Measurements from ENCODE around the gene TYSND1.
A peak's percentile ranks its signal among the peaks of the same experiment; 100 is the strongest.

TYSND1 gene

GRCh38 chr10:70119623-70120022 lies 26.9 kb downstream of the TYSND1 start:
- no peak for DNase-seq (ENCODE audit: insufficient read length, low spot score)
- no peak for FAIRE-seq
- TF ChIP-seq SPI1 (IDR thresholded peaks at IDR 0.05; ENCODE audit: low read depth, low read length): no peak
- no peak for TF ChIP-seq TAF1 (IDR thresholded peaks at IDR 0.05; ENCODE audit: low read depth, low read length)
- no peak for TF ChIP-seq POLR2AphosphoS5 (IDR thresholded peaks at IDR 0.05; ENCODE audit: low read depth, low read length)
- no peak for TF ChIP-seq POU2F2 (IDR thresholded peaks at IDR 0.05; ENCODE audit: low read depth, low read length)
- TF ChIP-seq PAX5 (IDR thresholded peaks at IDR 0.05; ENCODE audit: insufficient read depth, low read length, severe bottlenecking): no peak
- no peak for TF ChIP-seq POLR2A (IDR thresholded peaks at IDR 0.05; ENCODE audit: low read depth, low read length)

DNA sequence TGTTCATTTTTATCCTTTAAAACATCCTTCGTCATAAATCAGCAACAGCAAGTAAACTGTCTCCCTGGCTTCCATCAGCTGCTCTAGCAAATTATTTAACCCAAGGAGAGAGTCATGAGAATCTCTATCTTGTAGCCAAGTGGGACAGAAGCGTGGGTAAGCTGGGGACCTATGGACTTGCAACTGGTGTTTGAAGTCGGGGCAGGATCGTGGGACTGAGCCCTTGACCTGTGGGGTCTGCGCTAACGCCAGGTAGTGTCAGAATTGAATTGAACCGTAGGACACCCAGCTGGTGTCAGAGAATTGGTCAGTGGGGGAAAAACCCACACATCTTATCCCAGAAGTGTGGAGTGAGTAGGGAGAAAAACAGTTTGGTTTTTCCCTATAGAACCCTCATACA lies 27.3 kb downstream of the TYSND1 start:
- no peak for TF ChIP-seq POLR2AphosphoS5 (IDR thresholded peaks at IDR 0.05; ENCODE audit: low read depth, low read length)
- TF ChIP-seq SPI1 (IDR thresholded peaks at IDR 0.05; ENCODE audit: low read depth, low read length): no peak
- TF ChIP-seq PAX5 (IDR thresholded peaks at IDR 0.05; ENCODE audit: insufficient read depth, low read length, severe bottlenecking): no peak
- TF ChIP-seq POU2F2 (IDR thresholded peaks at IDR 0.05; ENCODE audit: low read depth, low read length): no peak
- TF ChIP-seq POLR2A (IDR thresholded peaks at IDR 0.05; ENCODE audit: low read depth, low read length): no peak
- no peak for TF ChIP-seq TAF1 (IDR thresholded peaks at IDR 0.05; ENCODE audit: low read depth, low read length)
- DNase-seq (ENCODE audit: insufficient read length, low spot score) (no peak), FAIRE-seq (no peak)

- DNase-seq (ENCODE audit: insufficient read length, low spot score) (no peak), FAIRE-seq (no peak)
- TF ChIP-seq POLR2AphosphoS5 (IDR thresholded peaks at IDR 0.05; ENCODE audit: low read depth, low read length) (no peak), PAX5 (IDR thresholded peaks at IDR 0.05; ENCODE audit: insufficient read depth, low read length, severe bottlenecking) (no peak), TAF1 (IDR thresholded peaks at IDR 0.05; ENCODE audit: low read depth, low read length) (no peak), POLR2A (IDR thresholded peaks at IDR 0.05; ENCODE audit: low read depth, low read length) (no peak), POU2F2 (IDR thresholded peaks at IDR 0.05; ENCODE audit: low read depth, low read length) (no peak), SPI1 (IDR thresholded peaks at IDR 0.05; ENCODE audit: low read depth, low read length) (no peak)
Measured at GRCh38 chr10:70118196-70118595, 28.3 kb downstream of the TYSND1 start.

GRCh38 chr10:70117646-70118045 lies 28.9 kb downstream of the TYSND1 start:
- DNase-seq (ENCODE audit: insufficient read length, low spot score) (no peak), FAIRE-seq (no peak)
- TF ChIP-seq TAF1 (IDR thresholded peaks at IDR 0.05; ENCODE audit: low read depth, low read length) (no peak), POLR2A (IDR thresholded peaks at IDR 0.05; ENCODE audit: low read depth, low read length) (no peak), POU2F2 (IDR thresholded peaks at IDR 0.05; ENCODE audit: low read depth, low read length) (no peak), SPI1 (IDR thresholded peaks at IDR 0.05; ENCODE audit: low read depth, low read length) (no peak), POLR2AphosphoS5 (IDR thresholded peaks at IDR 0.05; ENCODE audit: low read depth, low read length) (no peak), PAX5 (IDR thresholded peaks at IDR 0.05; ENCODE audit: insufficient read depth, low read length, severe bottlenecking) (no peak)

DNA sequence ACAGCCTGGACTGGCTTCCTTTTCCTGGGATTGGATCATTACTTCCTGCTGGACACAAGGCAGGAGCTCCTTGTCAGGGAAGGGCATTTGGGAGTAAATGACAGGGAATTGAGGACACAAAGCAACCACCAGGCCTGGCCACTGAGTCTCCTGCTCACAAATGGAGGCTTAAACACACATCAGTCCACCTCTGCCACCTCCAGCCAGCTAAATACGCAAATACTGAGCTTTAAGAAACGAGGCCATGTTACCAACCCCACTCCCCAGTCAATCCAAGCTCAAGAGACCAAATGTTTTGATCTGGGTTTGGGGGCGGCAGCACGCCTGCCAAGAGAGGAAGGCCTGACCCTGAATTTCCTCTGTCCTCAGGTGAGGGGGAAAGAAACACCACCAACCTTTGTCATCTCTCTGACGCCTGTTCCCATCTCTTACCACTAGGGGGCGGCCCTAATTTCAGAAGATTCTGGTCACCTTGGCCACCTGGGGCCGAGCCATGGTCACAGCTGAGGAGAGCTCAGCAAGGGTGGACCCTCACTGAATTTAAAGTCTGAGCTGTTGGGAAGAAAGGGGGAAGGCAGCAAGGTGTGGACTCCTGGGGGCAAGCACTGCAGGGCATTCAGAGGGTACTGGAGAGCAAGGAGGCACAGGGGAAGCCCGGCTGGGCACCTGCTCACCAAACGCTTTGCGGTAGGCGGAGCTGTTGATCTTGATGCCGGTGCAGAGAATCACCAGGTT lies 30.4 kb downstream of the TYSND1 start:
- FAIRE-seq: peak; percentile 72
- peak; percentile 64 for DNase-seq (ENCODE audit: insufficient read length, low spot score)
- no peak for TF ChIP-seq POLR2A (IDR thresholded peaks at IDR 0.05; ENCODE audit: low read depth, low read length)
- no peak for TF ChIP-seq SPI1 (IDR thresholded peaks at IDR 0.05; ENCODE audit: low read depth, low read length)
- no peak for TF ChIP-seq POLR2AphosphoS5 (IDR thresholded peaks at IDR 0.05; ENCODE audit: low read depth, low read length)
- TF ChIP-seq POU2F2 (IDR thresholded peaks at IDR 0.05; ENCODE audit: low read depth, low read length): no peak
- TF ChIP-seq TAF1 (IDR thresholded peaks at IDR 0.05; ENCODE audit: low read depth, low read length): no peak
- no peak for TF ChIP-seq PAX5 (IDR thresholded peaks at IDR 0.05; ENCODE audit: insufficient read depth, low read length, severe bottlenecking)

- FAIRE-seq (no peak), DNase-seq (ENCODE audit: insufficient read length, low spot score) (no peak)
Measured at GRCh38 chr10:70114902-70115301, 31.6 kb downstream of the TYSND1 start.

DNA sequence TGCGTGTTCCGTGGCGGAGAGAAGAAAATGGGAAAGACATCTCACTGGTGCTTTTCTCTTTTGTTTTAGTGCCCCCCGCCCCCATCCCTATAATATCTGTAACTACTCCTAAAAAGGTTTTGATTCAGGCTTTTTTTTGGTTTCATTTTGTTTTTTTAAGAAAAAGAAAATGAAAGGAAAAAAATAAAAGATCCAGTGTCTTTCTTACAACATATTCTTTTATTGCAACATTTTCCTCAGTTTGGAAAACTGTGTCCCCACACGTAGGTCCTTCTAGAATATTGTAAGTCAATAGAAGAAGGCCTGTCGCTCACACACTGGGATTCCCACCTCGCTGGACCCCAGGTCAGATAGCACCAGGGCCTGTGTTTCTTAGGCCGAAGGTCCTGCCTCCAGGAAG lies 34.4 kb downstream of the TYSND1 start:
- TF ChIP-seq TAF1 (IDR thresholded peaks at IDR 0.05; ENCODE audit: low read depth, low read length): no peak
- TF ChIP-seq POLR2A (IDR thresholded peaks at IDR 0.05; ENCODE audit: low read depth, low read length): no peak
- TF ChIP-seq PAX5 (IDR thresholded peaks at IDR 0.05; ENCODE audit: insufficient read depth, low read length, severe bottlenecking): no peak
- TF ChIP-seq SPI1 (IDR thresholded peaks at IDR 0.05; ENCODE audit: low read depth, low read length): no peak
- no peak for TF ChIP-seq POU2F2 (IDR thresholded peaks at IDR 0.05; ENCODE audit: low read depth, low read length)
- TF ChIP-seq POLR2AphosphoS5 (IDR thresholded peaks at IDR 0.05; ENCODE audit: low read depth, low read length): no peak
- no peak for DNase-seq (ENCODE audit: insufficient read length, low spot score)
- FAIRE-seq: no peak

More at GRCh38 chr10:70114902-70115301, 31.6 kb downstream of the TYSND1 start:
- no peak for TF ChIP-seq POU2F2 (IDR thresholded peaks at IDR 0.05; ENCODE audit: low read depth, low read length)
- TF ChIP-seq POLR2A (IDR thresholded peaks at IDR 0.05; ENCODE audit: low read depth, low read length): no peak
- no peak for TF ChIP-seq POLR2AphosphoS5 (IDR thresholded peaks at IDR 0.05; ENCODE audit: low read depth, low read length)
- no peak for TF ChIP-seq SPI1 (IDR thresholded peaks at IDR 0.05; ENCODE audit: low read depth, low read length)
- no peak for TF ChIP-seq PAX5 (IDR thresholded peaks at IDR 0.05; ENCODE audit: insufficient read depth, low read length, severe bottlenecking)
- no peak for TF ChIP-seq TAF1 (IDR thresholded peaks at IDR 0.05; ENCODE audit: low read depth, low read length)

- FAIRE-seq (no peak), DNase-seq (ENCODE audit: insufficient read length, low spot score) (no peak)
- no peak for TF ChIP-seq POLR2A (IDR thresholded peaks at IDR 0.05; ENCODE audit: low read depth, low read length)
- no peak for TF ChIP-seq PAX5 (IDR thresholded peaks at IDR 0.05; ENCODE audit: insufficient read depth, low read length, severe bottlenecking)
- no peak for TF ChIP-seq POU2F2 (IDR thresholded peaks at IDR 0.05; ENCODE audit: low read depth, low read length)
- TF ChIP-seq TAF1 (IDR thresholded peaks at IDR 0.05; ENCODE audit: low read depth, low read length): no peak
- no peak for TF ChIP-seq SPI1 (IDR thresholded peaks at IDR 0.05; ENCODE audit: low read depth, low read length)
- TF ChIP-seq POLR2AphosphoS5 (IDR thresholded peaks at IDR 0.05; ENCODE audit: low read depth, low read length): no peak
Measured at GRCh38 chr10:70111496-70111895, 35.0 kb downstream of the TYSND1 start.

DNA sequence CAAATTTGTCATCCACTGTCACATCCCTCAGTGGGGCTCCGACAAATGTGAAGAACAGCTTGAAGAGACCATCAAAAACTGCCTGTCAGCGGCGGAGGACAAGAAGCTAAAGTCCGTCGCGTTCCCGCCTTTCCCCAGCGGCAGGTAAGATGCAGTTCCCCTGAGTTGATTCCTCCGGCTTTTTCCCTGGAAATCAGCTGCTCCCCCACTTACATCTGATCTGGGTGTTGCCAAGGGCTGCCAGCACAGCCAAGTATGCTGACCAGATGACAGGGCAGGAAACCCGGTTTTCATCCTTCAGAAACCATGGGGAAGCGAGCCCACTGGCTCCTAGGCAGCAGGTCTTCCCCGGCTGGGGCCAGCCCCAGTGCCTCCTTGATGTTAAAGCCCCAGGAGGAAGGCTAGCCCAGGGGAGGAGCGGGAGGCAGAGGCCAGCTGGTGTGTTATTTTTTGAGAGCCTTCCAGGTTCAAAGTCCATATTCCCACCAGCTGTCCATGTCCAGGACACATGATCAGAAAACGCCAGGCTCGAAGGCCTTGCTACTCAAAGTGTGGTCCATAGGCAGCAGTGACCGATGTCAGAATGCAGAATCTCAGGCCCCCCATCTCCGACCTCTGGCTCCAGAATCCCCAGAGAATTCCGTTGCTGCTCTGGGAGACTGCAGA lies 37.3 kb downstream of the TYSND1 start:
- no peak for FAIRE-seq
- DNase-seq (ENCODE audit: insufficient read length, low spot score): no peak
- TF ChIP-seq POLR2A (IDR thresholded peaks at IDR 0.05; ENCODE audit: low read depth, low read length): no peak
- TF ChIP-seq TAF1 (IDR thresholded peaks at IDR 0.05; ENCODE audit: low read depth, low read length): no peak
- no peak for TF ChIP-seq SPI1 (IDR thresholded peaks at IDR 0.05; ENCODE audit: low read depth, low read length)
- no peak for TF ChIP-seq POU2F2 (IDR thresholded peaks at IDR 0.05; ENCODE audit: low read depth, low read length)
- no peak for TF ChIP-seq PAX5 (IDR thresholded peaks at IDR 0.05; ENCODE audit: insufficient read depth, low read length, severe bottlenecking)
- TF ChIP-seq POLR2AphosphoS5 (IDR thresholded peaks at IDR 0.05; ENCODE audit: low read depth, low read length): no peak
